GM12878 (cell line): Measurements from ENCODE around the gene C10orf90. TPM values are rescaled to one million over a fixed set of nuclear protein-coding genes. Genes with fewer than 3 reads are reported as not detected.

Experiments
- ATAC-seq: fragments of 200-7000 bp; cut with Tn5 transposase; 3 replicates; pipeline ENCODE4 v1.9.1; 2020; ENCODE audit warnings: mild to moderate bottlenecking, moderate library complexity
- BruUV-seq: library from RNA; stranded (reverse); fragments of 400-500 nt; replicated peaks from 2 replicates; lab custom pipeline; 2021; lab: Mats Ljungman, UMichigan
- CTCF ChIA-PET: fragments of 300-600 bp; sonication (Branson Sonifier 250); formaldehyde crosslinking; extraction: SDS; loops from one replicate; lab custom pipeline; 2021; ENCODE audit warnings: inconsistent platforms; lab: Yijun Ruan, JAX
- POLR2A ChIA-PET: fragments of 350-600 bp; formaldehyde crosslinking; extraction: SDS; loops from one replicate; lab custom pipeline; 2021; ENCODE audit warnings: inconsistent platforms; lab: Charles Lee
- RAD21 ChIA-PET: fragments of 300-600 bp; sonication (Branson Sonifier 250); formaldehyde crosslinking; loops from one replicate; lab custom pipeline; 2023; ENCODE audit warnings: antibody characterized with exemption; ENCODE audit not compliant: unreplicated experiment; lab: Charles Lee
- SMC1A ChIA-PET: fragments of 300-600 bp; sonication (Branson Sonifier 250); formaldehyde crosslinking; loops from one replicate; lab custom pipeline; 2023; ENCODE audit not compliant: unreplicated experiment, uncharacterized antibody; lab: Charles Lee
- DNase-seq: peaks from one replicate; pipeline ENCODE4 v3.0.0-alpha.2; 2011; ENCODE audit warnings: low read depth, low spot score
- FAIRE-seq: peaks from 3 replicates; lab custom pipeline; 2011; peaks lifted over from hg19 to GRCh38; lab: Jason Lieb, UNC
- H2AFZ ChIP-seq: 2 replicates; pipeline ENCODE4 v1.6.0; 2011; ENCODE audit warnings: low read depth, low read length, control low read depth; ENCODE audit not compliant: control insufficient read depth
- H3K27ac ChIP-seq: 2 replicates; pipeline ENCODE4 v1.5.1; 2011; ENCODE audit warnings: control low read depth; ENCODE audit not compliant: control insufficient read depth, insufficient read depth
- H3K27me3 ChIP-seq, 2 experiments: replicated peaks in 1 of 2; 2 replicates each; pipeline versions ENCODE4 v1.6.0 to v1.6.1; 2011; ENCODE audit warnings: low read length in 1 of 2; ENCODE audit not compliant: control insufficient read depth in 2 of 2, insufficient read depth in 2 of 2
- H3K36me3 ChIP-seq, 2 experiments: 2 replicates each; pipeline ENCODE4 v1.5.1; 2011; ENCODE audit warnings: low read length in 1 of 2; ENCODE audit not compliant: control insufficient read depth in 2 of 2, insufficient read depth in 2 of 2
- H3K4me1 ChIP-seq: 2 replicates; pipeline ENCODE4 v1.6.1; 2011; ENCODE audit warnings: mild to moderate bottlenecking, low read length, moderate library complexity, mixed read lengths; ENCODE audit not compliant: control insufficient read depth, insufficient read depth
- H3K4me2 ChIP-seq: 2 replicates; pipeline ENCODE4 v1.6.0; 2011; ENCODE audit warnings: control low read depth; ENCODE audit not compliant: control insufficient read depth, insufficient read depth
- H3K4me3 ChIP-seq: fragments of 200-600 bp; sonication (generic); 2 replicates; pipeline ENCODE4 v1.5.1; 2016
- H3K79me2 ChIP-seq: 2 replicates; pipeline ENCODE4 v1.6.0; 2011; ENCODE audit warnings: low read length; ENCODE audit not compliant: control insufficient read depth, insufficient read depth
- H3K9ac ChIP-seq: 2 replicates; pipeline ENCODE4 v1.8.0; 2011; ENCODE audit warnings: low read length, control low read depth, mixed read lengths; ENCODE audit not compliant: control insufficient read depth, insufficient read depth
- H3K9me3 ChIP-seq: replicated peaks from 3 replicates; pipeline ENCODE4 v1.5.1; 2011; ENCODE audit warnings: mild to moderate bottlenecking, low read length; ENCODE audit not compliant: control insufficient read depth, insufficient read depth
- H4K20me1 ChIP-seq: 2 replicates; pipeline ENCODE4 v1.6.0; 2011; ENCODE audit not compliant: control insufficient read depth, insufficient read depth
- CTCF ChIP-seq, 3 experiments: IDR thresholded peaks in 2 of 3; conservative IDR thresholded peaks in 1 of 3; 2 replicates each; pipeline ENCODE4 v1.5.1; 2011; ENCODE audit warnings: low read depth in 3 of 3, low read length in 3 of 3, mild to moderate bottlenecking in 3 of 3, control low read depth in 2 of 3, moderate library complexity in 2 of 3, inconsistent platforms in 1 of 3, mixed read lengths in 1 of 3; ENCODE audit not compliant: control insufficient read depth in 2 of 3, insufficient read depth in 1 of 3; ENCODE audit errors: extremely low read depth in 1 of 3
- FOXK2 ChIP-seq: fragments of 450-650 bp; IDR thresholded peaks from 2 replicates; pipeline ENCODE4 v1.6.1; 2017; ENCODE audit warnings: mild to moderate bottlenecking, moderate library complexity
- MEF2A ChIP-seq: IDR thresholded peaks from 2 replicates; pipeline ENCODE4 v1.6.1; 2011; ENCODE audit warnings: low read depth, mild to moderate bottlenecking, low read length, moderate library complexity; ENCODE audit not compliant: insufficient read depth
- SIX5 ChIP-seq: IDR thresholded peaks from 2 replicates; pipeline ENCODE4 v1.6.1; 2011; ENCODE audit warnings: mild to moderate bottlenecking, low read depth, low read length, moderate library complexity; ENCODE audit not compliant: severe bottlenecking
- SREBF2 ChIP-seq: IDR thresholded peaks from 2 replicates; pipeline ENCODE4 v1.6.1; 2012; ENCODE audit warnings: mild to moderate bottlenecking, low read length
- ZBTB40 ChIP-seq: fragments of 450-650 bp; IDR thresholded peaks from 2 replicates; pipeline ENCODE4 v1.6.1; 2016; ENCODE audit warnings: mild to moderate bottlenecking, moderate library complexity, borderline replicate concordance
- WGBS: methylation state at CpG from one replicate; pipeline ENCODE4 v1.1.6; 2016; ENCODE audit warnings: low lambda C conversion rate; ENCODE audit not compliant: insufficient replicate concordance, insufficient coverage; ENCODE audit errors: missing lambda C conversion rate; 5-methylcytosine and 5-hydroxymethylcytosine counted together
- in situ Hi-C: fragments of 300-500 bp; cut with MboI; formaldehyde crosslinking; loops from 9 replicates; pipeline ENCODE4 v1.14.3; 2018; ENCODE audit warnings: mixed read lengths
- intact Hi-C: fragments of 100-400 bp; cut with micrococcal nuclease; formaldehyde crosslinking; loops from one replicate; pipeline ENCODE4 v1.14.2; 2022; ENCODE audit not compliant: unreplicated experiment
- polyA plus RNA-seq, 11 experiments: library from polyadenylated mRNA; depleted of rRNA in 4 of 11; unstranded in 6 of 11; stranded (reverse) in 5 of 11; fragments of >200 nt; fragmentation: Nextera tagmentation in 4 of 11; fragmentation: Illumina TruSeq in 1 of 11; extraction: Ambion mirVana in 4 of 11; extraction: Trizol in 1 of 11; gene quantifications; 1 replicate in 1 of 11; 2 replicates in 10 of 11; pipeline versions ENCODE4 v1.2.1 to v1.2.3, GENCODE V29; 2011 to 2016; ENCODE audit warnings: inconsistent platforms in 2 of 11, missing spikeins in 2 of 11, low read depth in 1 of 11
- total RNA-seq, 4 experiments: library from RNA; depleted of rRNA in 3 of 4; stranded (reverse); fragments of >200 nt in 3 of 4; fragmentation: Illumina TruSeq in 1 of 4; extraction: Trizol in 1 of 4; gene quantifications; 2 replicates each; pipeline versions ENCODE4 v1.2.1 to v1.2.3, GENCODE V29; 2013 to 2021

The C10orf90 gene
- total and polyA plus RNA-seq, 10 of the 15 experiments (the other 5 are each of a cell fraction or from before 2014, with no cell fraction given): 0.04 TPM; not detected in 9

DNA sequence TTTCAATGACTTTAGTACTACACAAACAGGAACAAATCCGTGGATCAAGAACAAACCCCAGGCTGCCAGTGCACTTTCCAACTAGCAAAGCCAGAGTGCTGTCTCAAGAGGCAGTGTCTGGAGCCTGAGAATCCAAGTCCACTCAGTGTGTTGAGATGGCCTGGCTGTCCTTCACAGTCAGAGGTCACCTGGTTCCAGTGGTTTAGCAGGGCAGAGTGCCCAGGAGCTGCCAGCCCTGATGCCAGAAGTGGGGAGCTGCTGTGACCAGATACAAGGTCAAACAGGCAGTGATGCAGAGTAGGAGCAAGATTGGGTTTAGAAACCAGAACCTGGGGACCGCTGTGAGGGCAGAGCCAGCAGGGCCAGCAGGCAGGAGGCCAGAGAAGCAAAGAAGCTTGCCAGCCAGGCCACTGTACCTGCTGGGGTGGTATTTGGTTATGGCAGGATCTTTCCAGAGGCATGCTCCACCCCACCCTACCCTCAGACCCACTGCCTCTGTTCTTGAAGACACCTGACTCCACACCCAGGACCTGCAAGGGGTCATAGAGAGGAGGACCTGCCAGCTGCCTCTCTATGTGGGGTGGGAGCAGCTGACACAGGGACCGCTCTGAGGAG, 35.6 kb upstream of the C10orf90 start:
- FAIRE-seq (no peak), DNase-seq (no peak), ATAC-seq (no peak)
- in situ Hi-C loops (no loop called here), intact Hi-C loops (no loop called here)
- Histone ChIP-seq H2AFZ (no peak overlapping the region), H3K9ac (no peak overlapping the region), H3K36me3 (no peaks in the 10 kb centered on the region), H3K79me2 (no peaks in the 10 kb centered on the region), H4K20me1 (no peaks in the 10 kb centered on the region), H3K4me2 (no peak overlapping the region), H3K9me3 (no peaks in the 10 kb centered on the region), H3K27me3 (no peaks in the 10 kb centered on the region), H3K4me3 (no peak overlapping the region), H3K27ac (no peak overlapping the region), H3K4me1 (no peaks in the 10 kb centered on the region)
- ChIA-PET RAD21 (no interaction called here), CTCF (no interaction called here), POLR2A (no interaction called here), SMC1A (no interaction called here)
- BruUV-seq: no TSS peak
- TF ChIP-seq MEF2A (no peak), SIX5 (no peak), CTCF (IDR thresholded peaks at IDR 0.05 in 2 of 3, conservative IDR thresholded peaks at IDR 0.05 in 1 of 3; ENCODE audit: control insufficient read depth in 2 of 3, extremely low read depth in 1 of 3, insufficient read depth in 1 of 3, low read depth in 3 of 3, low read length in 3 of 3) (no peak), ZBTB40 (no peak), FOXK2 (no peak), SREBF2 (no peak)
- WGBS: 0% methylated on average over 3 of the region's 3 CpGs
